Activated T-cell treated with anti-CD3 and anti-CD28 coated beads, Interleukin-2, amount 50 U/mL, for 48 hours (primary cell): ENCODE data around the gene RERE.
"Not testable (repeated sequence)": the region's sequence is repeated elsewhere in the genome, so short reads cannot be mapped to it uniquely, and the experiment has no call there.

Experiments
- DNase-seq, 2 experiments: peaks; one replicate each; pipeline ENCODE4 v3.0.0-alpha.2; 2020

RERE gene

DNA sequence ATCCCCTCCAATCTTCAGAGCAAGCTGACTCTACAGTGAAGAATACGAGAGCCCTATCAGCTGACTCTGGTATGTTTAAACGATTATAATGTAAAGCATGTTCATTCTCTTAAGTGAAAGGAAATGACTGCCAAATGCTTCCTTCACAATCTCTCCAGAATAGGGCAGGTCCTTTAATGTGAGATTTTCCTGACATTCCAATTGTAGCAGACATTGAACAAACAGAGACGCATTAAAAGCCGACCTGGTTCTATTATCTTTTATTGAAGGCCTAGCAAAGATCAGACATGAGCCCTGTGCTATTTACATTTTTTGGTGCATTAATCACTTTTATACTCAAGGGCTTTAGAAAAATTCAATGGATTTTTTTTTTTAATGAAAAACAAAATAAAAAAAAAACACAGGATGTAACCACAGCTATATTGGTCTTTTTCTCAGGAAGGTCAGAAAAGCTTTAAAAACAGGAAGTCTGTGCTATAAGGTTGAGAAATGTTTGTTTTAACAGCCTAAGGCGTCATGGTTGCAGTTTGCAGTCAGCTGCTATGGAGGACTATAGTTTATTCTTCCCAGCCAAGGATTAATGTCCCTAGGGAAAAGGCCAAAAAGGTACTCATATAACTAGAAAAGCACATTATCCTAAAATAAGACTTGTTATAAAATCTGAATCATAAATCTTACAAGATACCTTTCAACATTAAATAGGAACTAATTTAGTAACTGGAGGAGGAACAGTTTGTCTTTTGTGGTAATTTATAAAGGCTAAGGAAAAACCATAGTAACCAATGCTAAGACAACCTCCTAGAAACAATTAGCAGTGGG lies 104.8 kb downstream of the RERE start:
- DNase-seq = no peak

DNA sequence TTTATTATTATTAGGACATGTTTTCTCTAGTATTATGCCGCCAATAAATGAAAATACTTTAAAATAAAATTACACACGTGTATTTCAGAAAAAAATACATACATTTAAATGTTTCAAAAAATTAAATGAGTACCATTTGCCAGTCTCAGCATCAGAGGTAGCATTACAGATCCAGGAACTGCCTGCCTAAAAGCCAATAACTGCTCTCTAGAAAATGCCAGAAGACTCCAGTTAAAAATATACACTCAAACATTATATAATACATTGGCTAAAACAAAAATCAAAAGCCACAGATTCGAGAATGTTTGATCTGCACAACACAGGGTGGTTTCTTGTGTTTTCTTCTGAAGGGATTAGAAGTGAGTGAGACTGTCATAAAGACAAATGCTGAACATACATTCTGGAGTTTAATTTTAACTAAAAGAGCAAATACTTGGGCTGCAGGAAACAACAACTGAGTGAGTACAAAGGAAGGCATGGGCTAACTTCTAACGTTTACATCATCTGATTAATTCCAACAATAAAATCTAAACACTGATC lies 105.5 kb downstream of the RERE start:
- DNase-seq = no peak

- no peak for DNase-seq
These were observed 106.3 kb downstream of the RERE start for GRCh38 chr1:8711151-8711550.

DNA sequence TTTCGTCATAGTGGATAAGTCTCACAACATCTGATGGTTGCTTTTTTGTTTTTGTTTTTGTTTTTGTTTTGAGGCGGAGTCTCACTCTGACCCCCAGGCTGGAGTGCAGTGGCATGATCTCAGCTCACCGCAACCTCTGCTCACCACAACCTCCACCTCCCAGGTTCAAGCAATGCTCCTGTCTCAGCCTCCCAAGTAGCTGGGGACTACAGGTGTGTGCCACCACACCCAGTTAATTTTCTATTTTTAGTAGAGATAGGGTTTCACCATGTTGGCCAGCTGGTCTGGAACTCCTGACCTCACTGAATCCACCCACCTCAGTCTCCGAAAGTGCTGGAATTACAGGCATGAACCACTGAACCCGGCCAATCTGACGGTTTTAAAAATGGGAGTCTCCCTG lies 109.2 kb downstream of the RERE start:
- DNase-seq = no peak

DNA sequence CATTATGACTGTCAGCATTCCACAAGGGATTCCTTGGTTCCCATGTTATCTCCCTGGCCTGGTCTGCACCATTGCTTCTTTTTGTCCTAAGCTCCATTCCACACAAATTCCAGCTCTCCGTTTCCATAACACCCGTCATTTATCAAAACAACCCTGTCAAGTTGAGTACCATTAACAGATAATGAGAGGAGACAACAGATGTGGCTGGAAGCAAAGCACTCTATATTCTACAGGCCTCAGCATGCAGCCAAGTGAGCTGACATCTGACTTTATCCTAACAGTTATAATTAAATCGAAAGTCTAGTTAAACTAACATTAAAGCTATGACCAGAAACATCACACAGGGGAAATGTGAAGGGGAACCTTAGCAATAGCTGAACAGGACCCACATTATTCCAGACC lies 110.4 kb downstream of the RERE start:
- DNase-seq = no peak

- no peak for DNase-seq
These were observed 111.1 kb downstream of the RERE start for GRCh38 chr1:8706291-8706690.

GRCh38 chr1:8704866-8705506 lies 112.5 kb downstream of the RERE start:
- no peak for DNase-seq

GRCh38 chr1:8702850-8703810 lies 114.3 kb downstream of the RERE start:
- peak; percentile 78 to 82 for DNase-seq

DNA sequence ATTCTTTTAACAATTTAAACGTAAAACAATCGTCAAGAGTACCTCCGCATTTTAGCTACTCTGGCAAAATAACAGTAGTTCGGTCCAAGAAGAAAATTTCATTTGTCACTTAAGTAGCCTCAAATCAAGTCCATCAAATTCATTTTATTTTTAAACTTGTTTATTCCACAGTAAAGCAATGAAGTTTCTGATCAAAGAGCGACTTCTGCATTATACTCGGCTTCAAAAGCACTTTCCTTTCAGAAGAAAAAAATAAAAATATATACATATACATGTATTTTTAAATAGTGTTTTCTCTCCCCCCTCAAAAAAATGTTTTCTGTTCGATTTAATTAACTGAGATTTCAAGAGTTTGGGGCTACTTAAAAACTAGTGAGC lies 115.0 kb downstream of the RERE start:
- no peak for DNase-seq

DNA sequence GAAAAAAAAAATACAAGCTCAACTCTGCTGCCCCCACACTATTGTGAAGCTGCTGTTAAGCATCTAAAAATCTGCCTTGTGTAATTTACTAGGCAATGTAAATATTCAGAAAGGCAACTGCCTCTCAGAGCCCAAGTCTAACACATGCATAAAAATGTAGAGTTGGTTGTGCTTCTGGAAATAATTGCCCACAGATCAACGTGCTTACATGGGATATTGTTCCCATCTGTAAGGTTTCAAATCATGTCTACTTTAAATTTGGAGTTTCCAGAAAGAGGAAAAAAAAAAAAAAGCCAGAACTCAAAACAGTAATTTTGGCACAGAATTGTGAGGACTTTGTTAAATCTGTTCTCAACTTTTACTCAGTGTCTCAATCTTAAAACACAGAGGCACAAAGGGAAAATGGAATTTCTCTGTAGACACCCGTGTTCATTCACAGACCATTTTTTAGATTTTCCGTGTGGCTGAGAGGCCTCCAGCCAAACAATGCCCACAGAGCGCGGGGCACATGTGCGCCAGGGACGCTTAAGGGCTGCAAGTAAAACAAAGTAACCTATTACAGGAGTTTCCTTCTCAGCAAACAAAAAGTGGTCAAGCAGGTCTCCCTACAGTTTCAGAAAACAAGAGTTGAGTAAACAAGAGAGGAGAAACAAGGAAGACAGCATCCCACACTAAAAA lies 115.5 kb downstream of the RERE start:
- DNase-seq = peak; percentile 35 to 38

DNA sequence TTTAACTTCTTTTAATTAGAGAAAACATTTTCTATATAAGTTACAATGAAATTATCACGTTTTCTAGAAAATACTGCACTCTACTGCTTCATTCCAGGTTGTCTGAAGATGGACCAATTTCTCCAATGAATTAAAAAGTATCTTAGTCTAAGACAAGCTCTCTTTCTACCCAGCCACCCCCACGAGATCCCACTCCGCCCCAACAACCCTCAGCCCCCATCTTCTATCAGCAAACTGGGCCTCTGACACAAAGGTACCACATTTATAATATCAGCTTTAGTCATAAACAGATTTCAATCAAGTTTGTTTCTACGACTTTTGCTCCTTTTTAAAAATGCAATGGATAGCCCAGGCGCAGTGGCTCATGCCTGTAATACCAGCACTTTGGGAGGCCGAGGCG lies 117.8 kb downstream of the RERE start:
- DNase-seq = no peak

DNA sequence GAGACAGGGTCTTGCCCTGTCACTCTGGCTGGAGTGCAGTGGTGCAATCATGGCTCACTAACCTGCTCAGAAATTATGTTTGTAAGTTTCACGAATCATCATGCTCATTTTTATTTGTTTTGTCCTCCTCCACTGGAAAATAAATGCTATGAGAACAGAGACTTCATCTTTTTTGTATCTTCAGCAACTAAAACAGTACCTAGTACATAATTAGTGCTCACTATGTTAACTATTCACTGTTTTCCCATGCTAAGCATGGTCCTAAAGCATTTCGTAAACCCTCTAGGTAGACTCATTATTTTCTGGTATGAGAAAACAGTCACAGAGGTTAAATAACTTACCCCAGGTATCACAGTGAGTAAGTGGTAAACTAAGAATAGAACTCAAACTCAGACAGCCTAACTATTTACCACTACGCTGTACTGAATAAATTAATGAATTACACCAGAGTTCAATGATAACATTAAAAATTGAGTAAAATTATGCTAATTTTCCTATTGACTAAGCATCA lies 118.4 kb downstream of the RERE start:
- DNase-seq = no peak

GRCh38 chr1:8698012-8698630 lies 119.3 kb downstream of the RERE start:
- DNase-seq = no peak

GRCh38 chr1:8695442-8695841 lies 122.0 kb downstream of the RERE start:
- not testable (repeated sequence) for DNase-seq

DNA sequence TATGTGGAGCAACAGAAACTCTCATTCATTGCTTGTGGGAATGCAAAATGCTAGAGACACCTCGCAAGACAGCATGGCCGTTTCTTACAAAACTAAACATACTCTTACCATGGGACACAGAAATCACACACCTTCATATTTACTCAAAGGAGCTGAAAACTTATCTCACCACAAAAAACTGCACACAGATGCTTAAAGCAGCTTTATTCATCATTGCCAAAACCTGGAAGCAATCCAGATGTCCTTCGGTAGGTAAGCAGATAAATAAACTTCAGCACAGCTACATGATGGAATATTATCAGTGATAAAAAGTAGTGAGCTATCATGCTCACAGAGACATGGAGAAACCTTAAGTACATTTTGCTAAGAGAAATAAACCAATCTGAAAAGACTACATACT lies 124.3 kb downstream of the RERE start:
- DNase-seq = no peak

DNA sequence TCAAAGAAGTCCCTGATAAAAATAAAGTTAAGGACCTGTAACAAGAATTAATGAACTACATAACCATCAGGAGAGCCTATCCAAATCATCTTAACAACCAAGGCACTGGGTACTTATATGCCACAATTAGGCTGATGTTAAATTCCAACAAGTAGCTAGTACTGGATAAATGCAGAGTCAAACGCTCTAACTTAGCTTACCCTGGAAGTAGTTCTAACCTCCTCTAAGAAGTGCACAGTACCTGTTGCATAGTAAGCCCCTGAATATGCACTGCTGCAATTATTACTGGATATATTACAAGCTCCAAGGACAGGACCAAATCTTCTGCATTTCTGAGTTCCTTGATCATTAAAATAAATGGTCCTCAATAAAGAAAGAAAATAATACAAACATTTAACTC lies 125.8 kb downstream of the RERE start:
- DNase-seq = no peak

- no peak for DNase-seq
These were observed 127.3 kb downstream of the RERE start for GRCh38 chr1:8690253-8690525.

DNA sequence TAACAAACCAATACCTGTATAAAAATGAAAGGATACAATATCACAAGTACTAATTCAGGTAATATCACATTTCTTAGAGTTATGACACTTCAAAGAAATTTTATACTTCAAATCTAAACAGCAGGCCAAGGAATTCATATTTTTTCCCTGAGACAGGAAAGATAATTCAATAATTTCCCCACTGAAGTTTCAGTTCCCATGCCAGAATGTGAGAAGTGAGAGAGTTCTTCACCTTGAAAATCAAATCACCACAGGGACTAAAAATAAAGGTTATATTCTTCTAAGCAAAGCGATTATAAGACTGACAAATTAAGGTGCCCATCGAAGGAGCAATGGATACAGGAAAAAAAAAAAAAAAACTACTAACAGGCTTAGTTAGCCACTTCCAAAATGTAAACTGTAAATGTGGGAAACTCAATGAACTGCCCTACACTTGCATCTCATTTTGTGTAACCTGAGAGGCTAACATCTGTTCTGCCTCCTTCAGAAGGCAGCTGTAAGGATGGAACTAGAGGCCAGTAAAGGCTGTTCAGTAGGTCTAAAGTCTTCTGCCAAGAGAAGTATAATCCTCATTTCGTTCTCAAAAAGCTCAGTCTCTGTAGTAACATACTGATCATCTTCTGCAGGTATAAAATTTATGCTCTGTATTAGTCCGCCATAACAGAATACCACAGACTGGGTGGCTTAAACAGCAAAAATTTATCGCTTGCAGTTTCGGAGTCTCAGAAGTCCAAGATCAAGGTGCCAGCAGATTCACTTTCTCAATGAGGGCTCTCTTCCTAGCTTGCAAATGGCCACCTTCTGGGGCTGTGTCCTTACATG lies 127.8 kb downstream of the RERE start:
- DNase-seq = no peak

DNA sequence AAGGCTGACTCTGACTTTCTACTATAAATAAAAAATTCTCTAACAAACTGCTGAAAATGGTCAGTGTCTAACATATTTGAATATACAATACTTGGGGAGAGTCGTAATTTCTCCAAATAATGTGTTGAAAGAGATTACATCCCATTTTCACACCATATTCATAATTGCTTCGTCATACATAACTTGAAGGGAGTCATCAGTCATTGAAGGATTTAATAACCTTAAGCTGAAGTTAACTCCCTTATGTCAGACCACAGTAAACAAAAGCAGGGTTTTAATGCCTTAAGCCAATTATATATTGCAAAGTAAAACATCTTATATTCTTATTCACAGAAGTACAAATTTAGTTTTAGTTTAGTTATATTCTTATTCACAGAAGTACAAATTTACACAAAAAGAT lies 129.9 kb downstream of the RERE start:
- DNase-seq = no peak

DNA sequence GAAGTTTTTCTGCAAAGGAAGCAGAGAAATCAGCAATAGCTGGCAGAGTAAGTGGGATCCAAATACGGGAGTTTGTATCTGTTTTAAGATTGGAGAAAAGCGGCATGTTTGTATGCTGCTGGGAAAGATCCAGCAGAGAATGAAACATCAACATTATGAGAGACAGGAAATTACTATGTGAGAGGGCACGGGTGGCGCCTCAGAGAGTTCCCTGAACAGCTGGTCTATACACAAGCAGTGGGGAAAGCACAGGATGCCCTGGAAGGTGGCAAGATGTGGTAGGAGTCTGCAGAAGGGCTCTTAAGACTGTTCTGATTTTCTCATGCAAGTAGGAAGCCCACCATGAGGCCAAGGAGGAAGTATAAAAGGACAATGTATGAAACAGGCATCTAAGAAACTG lies 130.4 kb downstream of the RERE start:
- no peak for DNase-seq

- no peak for DNase-seq
These were observed 132.0 kb downstream of the RERE start for GRCh38 chr1:8685463-8685862.
